Astrocyte of the hippocampus (primary cell): ENCODE results near the gene TRMT13.
A peak's percentile ranks its signal among the peaks of the same experiment; 100 is the strongest.
"Not testable (repeated sequence)": the region's sequence is repeated elsewhere in the genome, so short reads cannot be mapped to it uniquely, and the experiment has no call there.

ENCODE experiments used
- DNase-seq: peaks from one replicate; pipeline ENCODE4 v3.0.0; 2011; ENCODE audit warnings: low read depth, low spot score

TRMT13 gene

DNA sequence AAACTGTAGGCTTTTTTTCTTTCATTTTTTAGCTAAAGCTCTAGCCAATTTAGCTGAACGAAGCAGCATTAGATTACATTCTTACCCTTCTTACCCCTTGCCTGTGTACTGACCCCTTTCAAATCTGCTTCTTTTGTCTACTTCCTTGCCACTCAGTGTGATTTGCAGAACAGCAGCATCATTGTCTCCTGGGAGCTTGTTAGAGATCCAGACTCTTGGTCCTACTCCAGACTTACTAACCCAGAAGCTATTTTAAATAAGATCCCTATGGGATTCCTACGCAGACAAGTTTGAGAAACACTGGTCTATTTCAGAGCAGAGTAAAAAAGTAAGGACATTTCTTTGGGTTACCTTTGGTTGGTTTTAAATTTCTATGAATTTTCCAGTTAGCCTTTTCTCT, 31.3 kb downstream of the TRMT13 start:
- DNase-seq: peak; percentile 81

DNA sequence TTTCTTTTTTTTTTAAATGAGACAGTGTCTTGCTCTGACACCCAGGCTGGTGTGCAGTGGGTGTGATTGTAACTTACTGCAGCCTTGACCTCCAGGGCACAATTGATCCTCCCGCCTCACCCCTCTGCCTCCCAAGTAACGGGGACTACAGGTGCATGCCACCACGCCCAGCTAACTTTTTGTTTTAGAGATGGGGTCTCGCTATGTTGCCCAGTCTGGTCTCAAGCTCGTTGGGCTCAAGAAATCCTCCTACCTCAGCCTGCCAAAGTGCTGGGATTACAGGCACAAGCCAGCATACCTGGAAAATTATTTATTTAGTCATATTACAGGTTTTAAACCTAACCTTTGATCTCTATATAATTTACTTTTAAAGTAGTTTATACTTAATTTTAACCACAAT, 31.7 kb downstream of the TRMT13 start:
- DNase-seq: no peak

DNA sequence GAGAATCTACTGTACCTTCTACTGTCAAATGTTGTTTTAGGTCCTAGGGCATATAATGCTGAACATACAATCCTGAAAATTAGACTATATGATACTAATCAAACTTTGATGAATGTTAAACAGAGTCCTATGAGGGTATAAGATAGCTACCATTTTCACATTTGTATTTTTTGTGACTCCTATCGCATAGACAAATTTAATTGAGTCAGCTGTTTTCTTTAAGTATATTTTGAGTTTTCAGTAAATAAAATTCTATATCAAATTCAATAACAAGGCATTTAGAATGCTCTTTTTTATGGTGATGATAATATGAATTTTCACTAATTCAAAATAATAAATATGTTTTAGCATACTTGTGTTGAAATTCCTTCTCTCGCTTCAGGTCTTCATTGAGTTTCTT, 35.1 kb downstream of the TRMT13 start:
- no peak for DNase-seq

DNA sequence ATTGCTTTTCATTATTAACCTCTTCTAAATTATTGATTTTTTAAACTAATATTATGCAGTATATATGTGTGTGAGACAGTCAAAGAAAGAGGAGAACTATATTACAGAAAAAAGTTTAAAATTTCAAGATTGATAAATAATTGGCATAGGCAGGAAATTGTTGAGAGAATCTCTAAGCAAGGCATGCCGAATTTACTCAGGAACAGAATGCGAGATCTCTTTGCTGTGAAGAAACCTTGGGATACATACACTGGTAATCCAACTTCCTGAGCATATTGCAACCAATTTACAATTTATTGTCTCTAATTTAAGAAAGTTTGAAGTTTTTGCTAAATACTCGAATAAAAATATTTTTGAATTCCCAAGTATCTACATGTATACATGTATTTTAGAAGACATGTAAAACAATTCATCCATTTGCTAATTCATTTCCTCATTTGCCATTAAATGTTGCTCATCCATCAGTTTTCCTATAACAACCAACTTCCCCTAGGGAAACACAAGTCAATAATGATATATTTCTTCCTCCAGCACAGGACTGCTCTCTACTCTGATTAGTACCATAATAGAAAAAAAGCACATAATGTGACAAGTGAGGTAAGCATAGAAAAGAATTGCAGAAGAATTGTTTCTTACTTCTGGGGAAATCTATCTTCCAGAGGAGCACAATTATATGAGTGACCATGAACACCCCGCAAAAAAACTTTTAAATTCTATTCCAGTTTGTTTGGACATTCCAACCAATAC, 44.5 kb downstream of the TRMT13 start:
- no peak for DNase-seq

DNA sequence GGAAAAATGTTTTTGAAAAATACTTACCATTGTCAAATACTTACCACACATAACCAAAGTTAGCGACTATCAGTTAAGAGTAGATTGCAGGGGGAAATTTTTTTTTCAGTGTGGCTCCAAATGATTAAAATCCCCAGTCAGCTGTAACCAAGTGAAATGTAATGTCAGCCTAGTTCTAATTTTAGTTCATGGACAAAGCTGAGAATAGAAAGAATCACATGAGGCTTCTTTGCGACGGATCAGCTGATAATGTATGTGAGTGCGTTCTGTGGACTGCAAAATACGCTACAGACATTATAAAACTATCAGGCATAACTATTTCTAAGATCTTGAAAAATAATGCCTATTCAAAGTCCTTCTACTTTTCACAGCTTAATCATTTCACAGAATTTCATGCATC, 45.1 kb downstream of the TRMT13 start, which contains the start of gene LRRC39:
TSS of gene LRRC39 (minus strand) at position 166 of the 400 bp plus-strand sequence. CDS start 9,740 bp downstream, outside the sequence.
- DNase-seq: no peak

DNA sequence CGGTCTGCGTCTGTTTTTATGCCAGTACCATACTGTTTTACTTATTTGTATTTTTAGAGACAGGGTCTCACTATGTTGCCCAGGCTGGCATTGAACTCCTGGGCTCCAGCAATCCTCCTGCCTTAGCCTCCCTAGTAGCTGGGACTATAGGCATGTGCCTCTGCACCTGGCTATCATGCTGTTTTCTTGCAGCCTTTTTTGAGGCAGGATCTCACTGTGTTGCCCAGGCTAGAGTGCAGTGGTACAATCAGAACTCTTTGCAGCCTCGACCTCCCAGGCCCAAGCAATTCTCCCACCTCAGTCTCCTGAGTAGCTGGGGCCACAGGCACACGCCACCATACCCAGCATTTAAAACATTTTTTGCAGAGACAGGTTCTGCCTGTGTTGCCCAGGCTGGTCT, 50.4 kb downstream of the TRMT13 start:
- no peak for DNase-seq

DNA sequence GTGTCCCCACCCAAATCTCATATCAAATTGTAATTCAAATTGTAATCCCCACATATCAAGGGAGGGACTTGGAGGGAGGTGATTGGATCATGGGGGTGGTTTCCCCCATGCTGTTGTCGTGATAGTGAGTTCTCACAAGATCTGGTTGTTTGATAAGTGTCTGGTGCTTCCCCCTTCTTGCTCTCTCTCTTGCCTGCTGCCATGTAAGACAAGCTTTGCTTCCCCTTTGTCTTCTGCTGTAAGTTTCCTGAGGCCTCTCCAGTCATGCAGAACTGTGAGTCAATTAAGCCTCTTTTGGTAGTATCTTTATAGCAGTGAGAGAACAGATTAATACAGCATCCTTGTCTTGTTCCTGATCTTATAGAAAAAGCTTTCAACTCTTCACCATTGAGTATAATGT, 51.6 kb downstream of the TRMT13 start:
- no peak for DNase-seq

DNA sequence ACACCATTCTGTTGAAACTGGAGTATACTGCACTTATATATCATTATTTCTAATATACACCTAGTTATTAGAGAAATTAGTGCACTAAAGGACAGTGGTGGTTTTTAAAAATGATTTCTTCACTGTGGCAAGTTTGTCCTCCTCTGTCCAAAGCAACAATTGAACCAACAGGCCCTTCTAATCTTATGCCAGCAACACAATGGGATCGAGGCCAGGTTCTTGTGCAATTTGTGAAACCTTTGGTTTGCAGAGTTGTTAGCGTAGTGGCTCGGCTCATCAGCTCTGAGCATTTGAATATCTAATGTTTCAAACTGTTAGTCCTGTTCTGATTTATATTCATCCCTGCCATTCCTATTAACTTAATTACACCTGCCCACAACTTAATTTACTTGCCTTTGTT, 54.9 kb downstream of the TRMT13 start:
- peak; percentile 82 for DNase-seq

DNA sequence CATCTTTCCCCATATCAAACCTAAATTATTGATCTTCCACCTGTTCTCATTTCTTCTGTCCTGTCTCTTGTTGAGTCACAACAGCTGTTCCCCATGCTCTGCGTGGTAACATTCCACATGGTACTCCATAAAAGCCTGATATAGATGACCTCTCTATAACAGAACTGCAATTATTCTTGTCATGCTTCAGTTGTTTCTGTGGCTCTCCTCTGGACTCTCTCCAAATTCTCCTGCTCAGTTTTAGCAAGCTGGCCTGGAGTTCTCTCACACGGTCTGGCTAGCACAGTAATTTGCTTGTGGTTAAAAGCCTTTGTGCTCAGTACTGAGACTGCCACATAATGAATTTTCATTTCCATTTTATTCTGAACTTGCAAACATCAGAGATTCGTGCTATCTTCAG, 55.7 kb downstream of the TRMT13 start:
- peak; percentile 97 for DNase-seq

DNA sequence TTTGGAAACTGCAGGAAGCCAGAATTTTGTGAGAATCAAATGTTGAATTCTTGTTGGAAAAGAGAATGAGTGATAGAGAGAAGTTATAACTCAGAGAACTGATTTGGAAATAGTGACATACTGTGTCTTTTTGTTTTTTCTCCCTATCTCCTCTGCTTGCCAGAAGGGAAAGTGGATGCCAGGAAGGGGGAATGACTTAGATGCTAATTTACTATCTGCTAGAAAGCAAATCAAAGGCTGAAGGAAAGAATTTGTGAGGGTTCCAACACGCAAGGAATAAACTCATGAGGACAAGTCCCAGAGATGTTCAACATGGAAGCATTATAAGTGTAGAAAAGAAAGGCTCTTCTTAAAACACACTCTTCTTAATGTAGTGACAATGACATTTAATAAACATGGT, 65.6 kb downstream of the TRMT13 start:
- DNase-seq: no peak

DNA sequence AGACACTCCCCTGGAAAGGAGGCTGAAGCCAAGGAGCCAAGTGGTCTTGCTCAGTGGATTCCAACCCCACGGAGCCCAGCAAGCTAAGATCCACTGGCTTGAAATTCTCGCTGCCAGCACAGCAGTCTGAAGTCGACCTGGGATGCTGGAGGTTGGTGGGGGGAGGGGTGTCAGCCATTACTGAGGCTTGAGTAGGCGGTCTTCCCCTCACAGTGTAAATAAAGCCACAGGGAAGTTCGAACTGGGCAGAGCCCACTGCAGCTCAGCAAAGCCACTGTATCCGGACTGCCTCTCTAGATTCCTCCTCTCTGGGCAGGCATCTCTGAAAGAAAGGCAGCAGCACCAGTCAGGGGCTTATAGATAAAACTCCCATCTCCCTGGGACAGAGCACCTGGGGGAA, 67.1 kb downstream of the TRMT13 start:
- DNase-seq: not testable (repeated sequence)
